HG02885 (cell line): Measurements from ENCODE around the gene GPD2.
A peak's percentile ranks its signal among the peaks of the same experiment; 100 is the strongest.

ENCODE experiments used
- ATAC-seq: cut with Tn5 transposase; IDR thresholded peaks from one replicate; pipeline ENCODE4 v1.9.1; 2021; ENCODE audit warnings: mild to moderate bottlenecking; ENCODE audit not compliant: unreplicated experiment, poor library complexity

Gene GPD2

DNA sequence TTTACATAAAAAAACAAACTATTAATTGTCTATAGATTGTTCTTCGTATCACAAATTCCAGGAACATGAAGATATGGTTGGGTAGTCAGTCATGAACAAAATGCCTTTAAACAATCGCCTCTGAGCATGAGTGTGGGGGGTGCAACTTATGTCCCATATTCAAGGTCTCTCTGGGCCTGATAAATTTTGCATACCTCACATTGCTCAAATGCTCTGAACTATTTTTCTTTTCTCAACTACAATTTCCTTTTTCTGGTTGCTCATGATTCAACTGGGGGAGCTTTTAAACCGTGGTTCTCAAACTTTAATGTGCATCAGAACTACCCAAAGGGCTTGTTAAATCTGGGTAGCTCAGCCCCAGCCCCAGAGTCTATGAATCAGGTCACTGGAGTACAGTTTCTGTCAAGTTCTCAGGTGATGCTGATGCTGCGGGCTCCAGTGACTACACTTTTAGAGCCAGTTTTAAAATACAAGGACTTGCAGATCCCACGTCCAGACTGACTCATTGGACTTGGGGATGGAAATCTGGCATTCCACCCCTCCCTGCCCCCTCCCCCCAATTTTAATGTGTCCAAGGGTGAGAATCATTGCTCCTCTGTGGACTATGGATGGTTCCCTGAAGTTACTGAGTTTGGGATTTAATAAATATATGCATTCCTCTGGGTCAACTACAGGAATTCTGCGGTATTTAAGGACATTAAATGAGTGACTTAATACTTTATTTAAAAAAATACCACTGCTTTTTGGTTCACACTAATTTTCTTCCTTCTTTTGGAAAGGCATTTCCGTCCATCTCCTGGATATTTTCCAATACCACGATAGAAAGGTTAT, 1.5 kb upstream of the GPD2 start:
- no peak for ATAC-seq

GRCh38 chr2:156435396-156435717, 822 bp upstream of the GPD2 start:
- ATAC-seq, result peak; percentile 0

DNA sequence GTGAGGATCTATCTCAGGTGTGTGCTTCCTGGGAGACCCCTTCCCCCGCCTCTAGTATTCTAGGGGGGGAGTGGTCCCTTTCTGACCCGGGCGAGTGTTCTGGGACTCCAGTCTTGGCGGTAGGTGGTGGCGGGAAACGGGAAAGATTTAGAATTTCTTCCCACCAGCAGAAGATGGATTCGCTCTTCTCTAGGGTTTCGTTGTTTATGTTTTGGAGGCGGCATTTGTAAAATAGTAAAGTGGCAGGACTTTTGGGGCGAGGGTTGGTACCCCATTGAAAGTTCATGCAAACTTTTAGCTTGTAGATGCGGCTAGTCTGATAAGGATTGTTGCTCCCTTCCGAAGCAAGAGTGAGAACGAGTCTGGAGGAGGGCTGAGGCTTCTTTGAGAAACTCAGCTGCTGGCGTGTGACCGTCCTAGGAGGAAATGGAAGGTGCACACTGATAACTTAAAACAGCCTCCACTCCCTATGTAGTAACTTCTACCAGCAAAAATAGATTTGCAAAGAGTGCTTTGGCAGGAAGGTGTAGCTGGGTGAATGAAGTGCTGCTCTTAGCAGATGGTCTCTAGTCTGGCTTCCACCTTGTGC, 412 bp downstream of the GPD2 start:
- ATAC-seq, result peak; percentile 58

- peak; percentile 23 for ATAC-seq
Measured at GRCh38 chr2:156437272-156437930, 1.2 kb downstream of the GPD2 start.

GRCh38 chr2:156437931-156438410, 1.8 kb downstream of the GPD2 start:
- ATAC-seq, result no peak

DNA sequence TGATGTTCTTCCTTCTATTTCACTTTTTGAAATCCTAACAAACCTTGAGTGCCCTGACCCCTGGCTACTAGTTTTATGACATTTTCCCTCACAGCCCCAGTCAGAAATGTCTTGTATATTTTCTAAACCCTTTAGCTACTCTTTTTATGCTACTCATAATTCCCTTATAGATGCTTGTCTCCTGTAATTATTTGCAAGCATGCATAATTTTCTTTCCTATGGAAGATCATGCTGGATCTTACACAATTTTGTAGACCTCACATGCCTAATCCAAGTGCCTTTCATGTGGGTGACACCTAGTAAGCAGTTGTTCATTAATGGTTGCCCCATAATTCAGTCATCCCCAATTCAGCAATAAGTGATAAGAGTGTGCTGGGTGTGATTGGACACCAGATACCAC, 6.9 kb downstream of the GPD2 start:
- ATAC-seq, result no peak

GRCh38 chr2:156445296-156446220, 9.4 kb downstream of the GPD2 start:
- peak; percentile 69 for ATAC-seq

GRCh38 chr2:156447761-156448160, 11.6 kb downstream of the GPD2 start:
- no peak for ATAC-seq

GRCh38 chr2:156448766-156449165, 12.6 kb downstream of the GPD2 start:
- ATAC-seq, result no peak

DNA sequence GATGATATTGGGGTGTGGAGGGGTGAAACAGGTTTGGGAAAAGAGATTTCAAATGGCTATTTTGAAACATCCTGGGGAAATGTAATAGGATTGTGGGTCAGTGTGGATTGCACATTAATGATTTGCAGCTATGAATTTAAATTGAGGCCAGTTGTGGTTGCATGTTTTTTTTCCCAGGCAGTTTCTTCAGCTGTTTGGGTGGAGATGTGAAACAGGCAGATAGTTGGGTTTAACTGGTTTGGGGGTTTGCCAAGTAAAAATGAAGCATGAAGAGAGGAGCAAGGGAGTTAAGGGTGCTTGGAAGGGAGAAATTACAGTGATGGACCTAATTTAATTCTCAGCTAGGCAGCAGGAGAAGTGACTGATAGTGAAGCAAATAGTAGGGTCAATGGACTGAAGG, 16.8 kb downstream of the GPD2 start:
- ATAC-seq, result no peak

GRCh38 chr2:156455361-156455975, 19.3 kb downstream of the GPD2 start:
- peak; percentile 52 for ATAC-seq

DNA sequence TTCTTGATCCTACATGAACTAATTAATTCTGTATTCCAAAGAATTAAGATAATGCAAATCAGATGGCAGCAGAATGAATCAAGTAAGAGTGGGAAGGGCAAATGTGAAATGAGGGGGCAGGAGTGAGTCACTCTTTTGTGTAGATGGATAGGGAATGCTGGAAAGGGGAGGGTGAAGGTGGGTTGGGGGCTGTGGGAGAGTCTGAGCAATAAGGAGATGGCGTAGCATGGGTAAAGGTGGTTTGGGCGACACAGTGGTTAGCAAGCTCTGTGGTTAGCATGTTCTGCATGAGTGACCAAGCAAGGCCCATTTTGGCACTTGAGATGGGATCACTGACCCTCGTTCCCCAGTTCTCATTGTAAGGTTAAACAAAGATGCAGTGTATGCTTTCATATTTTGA, 20.4 kb downstream of the GPD2 start:
- ATAC-seq, result peak; percentile 79

DNA sequence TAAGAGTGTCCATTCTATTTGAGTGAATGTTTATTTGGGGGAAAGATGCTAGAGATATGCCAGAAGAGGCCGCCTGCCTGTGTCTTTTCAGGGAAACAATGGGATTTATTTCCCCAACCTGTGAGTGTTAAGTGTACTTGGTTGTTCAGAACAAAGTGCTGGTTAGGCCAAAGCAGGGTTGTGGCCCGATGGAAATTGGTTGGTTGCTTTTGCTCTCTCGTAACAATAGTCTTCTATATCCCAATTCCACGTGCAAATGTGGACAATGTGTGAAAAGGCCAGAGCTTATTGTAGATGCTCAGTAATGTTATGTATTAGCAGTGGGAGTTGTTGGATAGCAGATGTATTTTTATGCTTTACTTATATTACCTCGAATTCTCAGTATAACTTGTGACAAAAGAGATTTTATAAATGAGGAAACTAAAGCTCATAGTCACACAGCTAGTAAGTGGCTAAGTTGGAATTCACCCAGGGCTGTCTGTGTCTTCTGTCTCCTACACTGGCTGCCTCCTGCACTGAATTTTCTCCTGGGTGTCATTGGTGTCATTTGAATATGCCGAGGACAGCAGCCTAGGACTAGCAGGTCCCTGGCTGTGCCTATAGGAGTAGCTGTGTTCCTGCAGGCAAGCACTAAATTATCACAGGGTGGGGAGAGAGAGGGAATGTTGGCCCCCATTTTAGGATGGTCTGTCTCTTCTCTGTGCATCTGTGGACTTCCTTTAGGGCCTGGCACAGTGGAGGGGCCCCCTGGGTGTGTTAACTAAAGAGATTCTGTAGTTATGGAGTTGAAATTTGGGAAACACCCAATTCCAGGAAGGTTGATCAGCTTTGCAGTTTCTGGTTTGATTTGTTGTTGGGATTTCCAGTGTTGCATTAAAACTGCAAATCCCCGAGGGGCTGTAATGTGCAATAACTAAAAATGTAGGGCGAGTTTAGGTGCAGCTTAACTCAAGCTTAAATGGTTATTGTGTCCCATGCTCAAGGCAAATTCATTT, 21.6 kb downstream of the GPD2 start:
- no peak for ATAC-seq

GRCh38 chr2:156459720-156460119, 23.5 kb downstream of the GPD2 start:
- ATAC-seq, result no peak

DNA sequence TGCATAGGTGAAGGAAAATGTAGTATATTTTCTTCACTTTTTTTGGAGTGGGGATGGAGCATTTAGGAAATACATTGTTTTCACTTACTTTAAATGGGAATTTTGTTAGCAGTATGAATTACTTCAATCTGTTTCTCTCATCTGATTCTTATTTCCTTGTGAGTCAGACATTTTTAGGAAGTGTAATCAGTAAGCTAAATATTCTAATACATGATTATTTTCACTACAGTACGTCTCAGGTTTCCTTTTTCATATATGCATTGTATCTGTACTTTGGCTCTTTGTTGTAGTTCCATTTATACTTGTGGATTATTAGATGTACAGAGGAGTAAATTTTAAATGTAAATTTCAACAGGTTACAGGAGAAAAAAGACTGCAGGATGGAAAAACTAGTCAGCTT, 27.9 kb downstream of the GPD2 start:
- no peak for ATAC-seq

GRCh38 chr2:156465573-156465972, 29.4 kb downstream of the GPD2 start:
- ATAC-seq, result no peak

DNA sequence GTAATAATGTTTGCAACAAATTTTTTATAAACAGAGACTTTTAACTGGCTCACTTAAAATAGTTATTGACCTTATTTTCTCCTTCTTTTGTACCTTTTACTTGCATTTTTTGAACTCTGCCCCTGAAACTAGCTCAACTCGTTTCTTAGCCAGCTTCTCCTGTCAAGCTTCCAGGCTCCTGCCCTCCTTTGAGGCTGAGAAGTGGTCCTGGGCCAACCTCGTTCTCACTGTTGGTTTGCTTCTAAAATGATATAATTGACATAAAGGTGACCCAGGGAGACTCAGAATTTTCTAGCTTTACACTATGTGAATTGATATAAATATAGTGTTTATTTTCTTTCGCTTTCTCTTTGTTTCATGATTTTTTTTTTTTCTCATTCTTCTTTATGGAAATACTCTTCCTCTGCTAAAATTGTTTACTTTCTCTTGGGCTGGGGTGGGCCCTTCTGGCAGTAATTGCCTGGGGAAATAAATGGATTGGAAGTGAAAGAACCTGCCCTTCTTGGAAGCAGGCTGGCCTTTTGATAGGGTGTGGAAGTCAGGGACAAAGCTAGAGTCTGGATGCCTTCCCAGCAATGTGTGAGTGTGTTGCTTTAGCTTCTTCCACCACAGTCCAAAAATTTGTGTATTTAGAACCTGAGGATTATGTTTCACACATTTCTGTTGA, 30.7 kb downstream of the GPD2 start:
- no peak for ATAC-seq

GRCh38 chr2:156470975-156471583, 34.9 kb downstream of the GPD2 start:
- no peak for ATAC-seq
